Peyer's patch (tissue), 4 donors: ENCODE results near the gene ENPP3.

Experiments used
- POLR2A ChIP-seq, 2 donors: fragments of 450-650 bp; IDR thresholded peaks; one replicate each; pipeline ENCODE4 v1.5.1; 2017; ENCODE audit warnings: antibody characterized with exemption in 2 of 2, mild to moderate bottlenecking in 2 of 2, moderate library complexity in 2 of 2
- TF ChIP-seq, protein P1 (sequence below), 6 experiments: fragments of 450-650 bp in 4 of 6; fragments of 200-600 bp in 2 of 6; sonication (generic) in 1 of 6; IDR thresholded peaks; one replicate each; pipeline ENCODE4 v1.5.1; 2017 to 2019; ENCODE audit warnings: antibody characterized with exemption in 6 of 6, mild to moderate bottlenecking in 3 of 6, moderate library complexity in 1 of 6

DNA sequence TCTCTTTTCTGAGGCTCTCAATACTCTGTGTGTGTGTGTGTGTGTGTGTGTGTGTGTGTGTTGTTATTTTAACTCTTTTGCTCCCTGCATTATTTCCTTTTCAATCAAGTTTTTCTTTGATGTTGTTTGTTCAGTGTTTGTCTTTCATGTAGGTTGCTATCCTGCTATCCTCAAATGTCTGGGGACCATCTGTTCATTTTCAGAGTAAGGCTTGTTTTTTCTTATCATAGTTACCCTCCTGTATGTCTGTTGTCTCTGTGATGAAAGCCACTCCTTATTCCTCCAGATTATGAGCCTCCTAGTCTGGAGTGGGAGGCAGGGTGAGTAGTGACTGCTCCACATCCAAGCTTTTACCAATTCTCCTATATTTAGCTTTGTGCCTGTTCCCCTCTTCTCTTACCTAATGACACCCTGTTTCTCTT is 9.2 kb downstream of the ENPP3 start:
- TF ChIP-seq, protein P1, sequence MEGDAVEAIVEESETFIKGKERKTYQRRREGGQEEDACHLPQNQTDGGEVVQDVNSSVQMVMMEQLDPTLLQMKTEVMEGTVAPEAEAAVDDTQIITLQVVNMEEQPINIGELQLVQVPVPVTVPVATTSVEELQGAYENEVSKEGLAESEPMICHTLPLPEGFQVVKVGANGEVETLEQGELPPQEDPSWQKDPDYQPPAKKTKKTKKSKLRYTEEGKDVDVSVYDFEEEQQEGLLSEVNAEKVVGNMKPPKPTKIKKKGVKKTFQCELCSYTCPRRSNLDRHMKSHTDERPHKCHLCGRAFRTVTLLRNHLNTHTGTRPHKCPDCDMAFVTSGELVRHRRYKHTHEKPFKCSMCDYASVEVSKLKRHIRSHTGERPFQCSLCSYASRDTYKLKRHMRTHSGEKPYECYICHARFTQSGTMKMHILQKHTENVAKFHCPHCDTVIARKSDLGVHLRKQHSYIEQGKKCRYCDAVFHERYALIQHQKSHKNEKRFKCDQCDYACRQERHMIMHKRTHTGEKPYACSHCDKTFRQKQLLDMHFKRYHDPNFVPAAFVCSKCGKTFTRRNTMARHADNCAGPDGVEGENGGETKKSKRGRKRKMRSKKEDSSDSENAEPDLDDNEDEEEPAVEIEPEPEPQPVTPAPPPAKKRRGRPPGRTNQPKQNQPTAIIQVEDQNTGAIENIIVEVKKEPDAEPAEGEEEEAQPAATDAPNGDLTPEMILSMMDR (IDR thresholded peaks at IDR 0.05): no peak
- no peak for TF ChIP-seq POLR2A (IDR thresholded peaks at IDR 0.05)
